Measurements from ENCODE around the gene ANKRD55. TPM values are rescaled to one million over a fixed set of nuclear protein-coding genes. Genes with fewer than 3 reads are reported as not detected.

The ANKRD55 gene
- total RNA-seq, 1 experiment from 2014 or later = not detected

- H3K4me1 Mint-ChIP-seq = no peaks in the 10 kb centered on the region; the same call in 1 of the 2 replicates
- POLR2A ChIA-PET = no interaction called here
- CTCF ChIA-PET = no interaction called here
These were observed 65.1 kb downstream of the ANKRD55 start for GRCh38 chr5:56168066-56168478.

GRCh38 chr5:56167519-56167918 is 65.6 kb downstream of the ANKRD55 start:
- no peaks in the 10 kb centered on the region; the same call in 1 of the 2 replicates for H3K4me1 Mint-ChIP-seq

More at GRCh38 chr5:56168066-56168478, 65.1 kb downstream of the ANKRD55 start:
- ATAC-seq (no peak), DNase-seq (ENCODE audit: low spot score) (no peak)
- Mint-ChIP-seq H3K36me3 (no peaks in the 10 kb centered on the region), H3K9me3 (peaks cover 6% of the 10 kb centered on the region; the same call in 1 of the 2 replicates), H3K4me3 (no peak overlapping the region), H3K27me3 (ENCODE audit: low read depth) (no peaks in the 10 kb centered on the region), H3K27ac (no peak overlapping the region)
- TF ChIP-seq FOXK1 (CRISPR knock-in tag; IDR thresholded peaks at IDR 0.05) (no peak), MAX (CRISPR knock-in tag; IDR thresholded peaks at IDR 0.05) (no peak), ZNF416 (CRISPR knock-in tag; IDR thresholded peaks at IDR 0.05) (no peak), IRF2 (CRISPR knock-in tag; IDR thresholded peaks at IDR 0.05; ENCODE audit: borderline replicate concordance, low read depth) (no peak), ZNF138 (CRISPR knock-in tag; conservative IDR thresholded peaks at IDR 0.05) (no peak), AR (CRISPR knock-in tag; IDR thresholded peaks at IDR 0.05) (no peak), TEAD4 (CRISPR knock-in tag; IDR thresholded peaks at IDR 0.05) (no peak)

More at GRCh38 chr5:56167519-56167918, 65.6 kb downstream of the ANKRD55 start:
- ATAC-seq (no peak), DNase-seq (ENCODE audit: low spot score) (no peak)
- H3K36me3 Mint-ChIP-seq = no peaks in the 10 kb centered on the region
- POLR2A ChIA-PET = no interaction called here
- H3K9me3 Mint-ChIP-seq = peaks cover 6% of the 10 kb centered on the region; the same call in 1 of the 2 replicates
- H3K27me3 Mint-ChIP-seq (ENCODE audit: low read depth) = no peaks in the 10 kb centered on the region
- TF ChIP-seq NR1H2 (CRISPR knock-in tag; IDR thresholded peaks at IDR 0.05) (no peak), E2F5 (CRISPR knock-in tag; IDR thresholded peaks at IDR 0.05) (no peak), KAT7 (CRISPR knock-in tag; IDR thresholded peaks at IDR 0.05; ENCODE audit: borderline replicate concordance) (no peak), FOXP4 (CRISPR knock-in tag; IDR thresholded peaks at IDR 0.05) (no peak), ZNF671 (CRISPR knock-in tag; IDR thresholded peaks at IDR 0.05) (no peak), E2F4 (CRISPR knock-in tag; IDR thresholded peaks at IDR 0.05; ENCODE audit: borderline replicate concordance, low read depth) (no peak), RELA (CRISPR knock-in tag; IDR thresholded peaks at IDR 0.05; ENCODE audit: borderline replicate concordance) (no peak), JAZF1 (CRISPR knock-in tag; IDR thresholded peaks at IDR 0.05) (no peak), GRHL2 (CRISPR knock-in tag; IDR thresholded peaks at IDR 0.05; ENCODE audit: insufficient replicate concordance, severe bottlenecking) (no peak), ZNF138 (CRISPR knock-in tag; conservative IDR thresholded peaks at IDR 0.05) (no peak), CBFB (CRISPR knock-in tag; IDR thresholded peaks at IDR 0.05; ENCODE audit: low read depth) (no peak)
- no peak overlapping the region for H3K4me3 Mint-ChIP-seq
- no peak overlapping the region for H3K27ac Mint-ChIP-seq
- CTCF ChIA-PET = interaction anchor here (0.5 kb wide), 1 partner anchor 231 kb away, joined by 3 read pairs; no protein-coding TSS in a partner anchor

Data from WTC11 (cell line).